Measurements from ENCODE around the gene PSENEN. TPM values are rescaled to one million over a fixed set of nuclear protein-coding genes. Genes with fewer than 3 reads are reported as not detected.

The PSENEN gene
- total and polyA plus RNA-seq, 7 donors: 34.7 to 116 (median 41.0) TPM

GRCh38 chr19:35715355-35715809 lies 30.1 kb upstream of the PSENEN start:
- ATAC-seq (no peak), DNase-seq (no peak)
- Histone ChIP-seq H3K27me3 (ENCODE audit: insufficient read depth in 3 of 3, low read length in 2 of 3) (no peaks in the 10 kb centered on the region), H3K4me1 (peaks cover 23% of the 10 kb centered on the region), H3K27ac (peak overlapping the region; percentile 94), H3K9me3 (no peaks in the 10 kb centered on the region), H3K36me3 (ENCODE audit: insufficient read depth in 1 of 2, low read depth in 1 of 2) (peaks cover 0 to 7% of the 10 kb centered on the region in 2 donors), H3K4me3 (peak overlapping the region; percentile 90)
- no peak for TF ChIP-seq CTCF (IDR thresholded peaks at IDR 0.05)
- intact Hi-C loops (cut with DNase I): loop anchor here (5.0 kb wide), 2 partner anchors 68 to 168 kb away; partner anchors contain the start of genes COX6B1 (in 1 of the 2) and TMEM147 (in 1 of the 2)
- WGBS, 3 donors: 71 to 90% (median 73%) methylated on average over 6 to 7 of the region's 7 CpGs

- 2 to 5% (median 4%) methylated on average over 47 to 52 of the region's 52 CpGs for WGBS, 3 donors
- peaks cover 0 to 13% of the 10 kb centered on the region in 2 donors for H3K36me3 ChIP-seq (ENCODE audit: insufficient read depth in 1 of 2, low read depth in 1 of 2)
- TF ChIP-seq CTCF (IDR thresholded peaks at IDR 0.05): no peak
- peak overlapping the region; percentile 90 for H3K4me3 ChIP-seq
- intact Hi-C loops (cut with DNase I): loop anchor here (2.0 to 5.0 kb wide), 3 partner anchors 21 to 169 kb away; partner anchors contain the start of genes COX6B1 (in 1 of the 2) and TMEM147 (in 1 of the 2)
- no peaks in the 10 kb centered on the region for H3K27me3 ChIP-seq (ENCODE audit: insufficient read depth in 3 of 3, low read length in 2 of 3)
- ATAC-seq (peak; percentile 34 to 60 (median 48)), DNase-seq (peak; percentile 69 to 81)
- no peaks in the 10 kb centered on the region for H3K9me3 ChIP-seq
- H3K4me1 ChIP-seq: peaks cover 23% of the 10 kb centered on the region
- H3K27ac ChIP-seq: peak overlapping the region; percentile 94
These were observed 29.3 kb upstream of the PSENEN start for GRCh38 chr19:35715981-35716800.

- intact Hi-C loops (cut with DNase I): loop anchor here (1.0 to 5.0 kb wide), 5 partner anchors 22 to 170 kb away; partner anchors contain the start of genes COX6B1 (in 1 of the 2) and TMEM147 (in 1 of the 2)
- peak; percentile 90 for TF ChIP-seq CTCF (IDR thresholded peaks at IDR 0.05)
- Histone ChIP-seq H3K36me3 (ENCODE audit: insufficient read depth in 1 of 2, low read depth in 1 of 2) (peaks cover 0 to 22% of the 10 kb centered on the region in 2 donors), H3K27me3 (ENCODE audit: insufficient read depth in 3 of 3, low read length in 2 of 3) (no peaks in the 10 kb centered on the region), H3K9me3 (no peaks in the 10 kb centered on the region), H3K27ac (peak overlapping the region; percentile 94), H3K4me1 (peaks cover 23% of the 10 kb centered on the region), H3K4me3 (peak overlapping the region; percentile 90)
- WGBS, 3 donors: 0% methylated on average over 54 to 77 of the region's 77 CpGs
- ATAC-seq (peak; percentile 91 to 93 (median 92)), DNase-seq (peak; percentile 90 to 93)
These were observed 28.4 kb upstream of the PSENEN start for GRCh38 chr19:35716801-35717664.

GRCh38 chr19:35717665-35718344 lies 27.6 kb upstream of the PSENEN start, which contains the start of gene KMT2B:
Gene KMT2B (plus strand): TSS chr19:35718003. CDS start chr19:35718019, 16 bp downstream.
- ATAC-seq (peak; percentile 79 to 84 (median 82)), DNase-seq (peak; percentile 97 to 98)
- Histone ChIP-seq H3K27ac (peak within 1 kb of the TSS; percentile 94), H3K4me1 (peaks cover 23% of the 10 kb centered on the region), H3K9me3 (no peaks in the 10 kb centered on the region), H3K4me3 (peak within 1 kb of the TSS; percentile 95), H3K36me3 (ENCODE audit: insufficient read depth in 1 of 2, low read depth in 1 of 2) (peaks cover 0 to 29% of the 10 kb centered on the region in 2 donors), H3K27me3 (ENCODE audit: insufficient read depth in 3 of 3, low read length in 2 of 3) (no peaks in the 10 kb centered on the region)
- intact Hi-C loops (cut with DNase I): loop anchor here (1.0 to 5.0 kb wide), 6 partner anchors 23 to 213 kb away; partner anchors contain the start of genes COX6B1 (in 1 of the 2) and TMEM147 (in 1 of the 2)
- 0 to 3% (median 1%) methylated on average over 10 to 107 of the region's 109 CpGs for WGBS, 3 donors
- TF ChIP-seq CTCF (IDR thresholded peaks at IDR 0.05): no peak

Data from psoas muscle (tissue), 8 donors.